ENCODE measurements around the gene OR4B1.
"Not testable (repeated sequence)": the region's sequence is repeated elsewhere in the genome, so short reads cannot be mapped to it uniquely, and the experiment has no call there.

The OR4B1 gene, protein sequence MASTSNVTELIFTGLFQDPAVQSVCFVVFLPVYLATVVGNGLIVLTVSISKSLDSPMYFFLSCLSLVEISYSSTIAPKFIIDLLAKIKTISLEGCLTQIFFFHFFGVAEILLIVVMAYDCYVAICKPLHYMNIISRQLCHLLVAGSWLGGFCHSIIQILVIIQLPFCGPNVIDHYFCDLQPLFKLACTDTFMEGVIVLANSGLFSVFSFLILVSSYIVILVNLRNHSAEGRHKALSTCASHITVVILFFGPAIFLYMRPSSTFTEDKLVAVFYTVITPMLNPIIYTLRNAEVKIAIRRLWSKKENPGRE

DNA sequence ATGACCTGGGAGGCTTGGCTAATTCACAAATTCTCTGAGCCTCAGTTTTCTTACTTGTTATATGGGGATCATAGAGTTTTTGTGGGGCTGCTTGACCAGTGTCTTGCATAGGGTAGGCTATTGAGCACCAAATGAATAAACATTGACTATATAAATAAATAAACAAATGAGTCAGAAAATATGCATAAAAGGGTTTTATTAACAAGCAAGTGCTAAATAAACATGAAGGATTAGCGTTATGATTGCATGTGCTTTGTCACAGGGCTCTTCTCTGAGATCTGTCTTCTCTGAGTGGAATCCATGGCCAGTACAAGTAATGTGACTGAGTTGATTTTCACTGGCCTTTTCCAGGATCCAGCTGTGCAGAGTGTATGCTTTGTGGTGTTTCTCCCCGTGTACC, at the start of gene OR4B1:
TSS of gene OR4B1 (plus strand) at position 301 of the 400 bp plus-strand sequence. CDS start at position 301, 0 bp downstream.
- Mint-ChIP-seq H3K9me3 (no peaks in the 10 kb centered on the region), H3K4me1 (no peaks in the 10 kb centered on the region), H3K27ac (no peak within 1 kb of the TSS), H3K27me3 (no peaks in the 10 kb centered on the region), H3K4me3 (no peak within 1 kb of the TSS), H3K36me3 (no peaks in the 10 kb centered on the region)
- ATAC-seq (ENCODE audit: low read depth) (no peak), DNase-seq (ENCODE audit: low spot score in 2 of 2) (no peak)

DNA sequence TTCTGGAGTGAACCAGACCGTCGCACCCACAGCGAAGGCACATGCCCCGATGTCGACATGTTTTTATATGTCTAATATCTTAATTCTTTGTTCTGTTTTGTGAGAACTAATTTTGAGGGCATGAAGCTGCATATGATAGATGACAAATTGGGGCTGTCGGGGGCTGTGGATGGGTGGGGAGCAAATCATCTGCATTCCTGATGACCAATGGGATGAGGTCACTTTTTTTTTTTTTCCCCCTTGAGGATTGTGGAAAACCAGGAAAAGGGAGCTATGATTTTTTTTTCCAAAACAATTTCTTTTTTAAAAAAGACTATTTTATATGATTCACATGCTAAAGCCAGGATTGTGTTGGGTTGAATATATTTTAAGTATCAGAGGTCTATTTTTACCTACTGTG, 49.2 kb upstream of the OR4B1 start:
- H3K4me1 Mint-ChIP-seq, result peaks cover 9% of the 10 kb centered on the region
- H3K36me3 Mint-ChIP-seq, result peaks cover 34% of the 10 kb centered on the region
- H3K9me3 Mint-ChIP-seq, result no peaks in the 10 kb centered on the region
- ATAC-seq (ENCODE audit: low read depth) (no peak), DNase-seq (ENCODE audit: low spot score in 2 of 2) (no peak)
- H3K27me3 Mint-ChIP-seq, result no peaks in the 10 kb centered on the region
- no peak overlapping the region for H3K27ac Mint-ChIP-seq
- no peak overlapping the region for H3K4me3 Mint-ChIP-seq

DNA sequence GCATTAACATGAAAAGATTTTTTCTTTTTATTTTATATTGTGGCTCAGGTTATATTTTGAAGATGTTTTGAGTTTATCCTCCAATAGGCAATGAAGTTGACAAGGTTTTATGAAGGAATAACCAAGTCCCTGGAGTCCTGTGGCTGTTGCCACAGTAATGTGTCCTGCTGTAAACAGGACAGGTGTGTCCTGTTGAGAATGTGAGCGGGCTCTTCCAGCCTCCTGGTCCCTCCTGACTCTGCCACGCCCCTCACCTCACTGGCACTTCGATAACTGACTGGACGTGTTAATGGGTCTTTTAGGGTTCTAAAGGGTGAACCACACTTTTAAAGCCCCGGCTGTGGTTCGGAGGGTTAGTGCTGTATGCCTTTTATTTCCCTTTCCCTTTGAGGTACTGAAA, 47.8 kb upstream of the OR4B1 start:
- Mint-ChIP-seq H3K4me3 (no peak overlapping the region), H3K27me3 (no peaks in the 10 kb centered on the region), H3K27ac (no peak overlapping the region), H3K4me1 (peaks cover 9% of the 10 kb centered on the region), H3K36me3 (peaks cover 28% of the 10 kb centered on the region), H3K9me3 (no peaks in the 10 kb centered on the region)
- ATAC-seq (ENCODE audit: low read depth), result no peak
- no peak for DNase-seq (ENCODE audit: low spot score in 2 of 2)

DNA sequence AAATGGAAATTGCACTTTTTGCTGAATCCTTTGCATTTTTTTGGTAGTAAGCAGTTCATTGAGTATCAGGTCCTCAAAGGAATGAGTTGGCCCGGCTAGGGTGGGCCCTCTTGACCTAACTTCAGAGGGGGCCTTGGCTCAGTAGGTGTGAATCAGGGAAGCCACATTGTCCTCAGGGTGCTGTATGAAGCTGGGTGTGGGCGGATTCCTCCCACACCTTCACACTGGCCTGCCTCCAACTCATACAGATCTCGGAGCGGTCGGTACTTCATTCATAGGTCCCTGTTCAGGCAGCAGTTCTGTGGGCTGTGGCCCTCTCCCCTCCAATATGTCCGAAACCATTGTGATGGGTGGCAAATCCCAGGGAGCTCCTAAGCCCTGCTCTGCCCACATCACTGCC, 47.4 kb upstream of the OR4B1 start:
- ATAC-seq (ENCODE audit: low read depth) (no peak), DNase-seq (ENCODE audit: low spot score in 2 of 2) (no peak)
- peaks cover 9% of the 10 kb centered on the region for H3K4me1 Mint-ChIP-seq
- H3K9me3 Mint-ChIP-seq, result no peaks in the 10 kb centered on the region
- H3K36me3 Mint-ChIP-seq, result peaks cover 24% of the 10 kb centered on the region
- H3K27me3 Mint-ChIP-seq, result no peaks in the 10 kb centered on the region
- H3K4me3 Mint-ChIP-seq, result no peak overlapping the region
- H3K27ac Mint-ChIP-seq, result no peak overlapping the region

DNA sequence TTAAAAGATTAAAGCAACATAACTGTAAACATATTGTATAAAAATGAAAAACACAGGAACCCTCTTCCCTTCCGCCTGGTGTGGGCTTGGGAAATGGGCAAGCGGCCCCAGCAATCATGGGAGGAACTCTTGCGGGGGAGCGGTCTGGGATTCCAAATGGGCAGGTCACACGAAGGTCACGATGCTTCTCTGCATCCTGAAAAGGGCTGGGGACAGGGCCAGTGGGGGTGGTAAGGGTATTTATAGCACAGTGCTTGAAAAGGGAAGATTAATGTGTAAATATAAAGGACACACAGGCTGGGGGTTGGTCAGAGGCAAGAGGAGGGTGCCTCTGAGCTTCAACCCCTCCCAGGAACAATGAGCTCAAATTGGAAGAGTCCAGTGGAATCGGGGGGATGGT, 46.9 kb upstream of the OR4B1 start:
- Mint-ChIP-seq H3K4me3 (no peak overlapping the region), H3K27ac (no peak overlapping the region), H3K4me1 (peaks cover 9% of the 10 kb centered on the region), H3K9me3 (no peaks in the 10 kb centered on the region), H3K27me3 (no peaks in the 10 kb centered on the region), H3K36me3 (peaks cover 23% of the 10 kb centered on the region)
- ATAC-seq (ENCODE audit: low read depth) (no peak), DNase-seq (ENCODE audit: low spot score in 2 of 2) (no peak)

DNA sequence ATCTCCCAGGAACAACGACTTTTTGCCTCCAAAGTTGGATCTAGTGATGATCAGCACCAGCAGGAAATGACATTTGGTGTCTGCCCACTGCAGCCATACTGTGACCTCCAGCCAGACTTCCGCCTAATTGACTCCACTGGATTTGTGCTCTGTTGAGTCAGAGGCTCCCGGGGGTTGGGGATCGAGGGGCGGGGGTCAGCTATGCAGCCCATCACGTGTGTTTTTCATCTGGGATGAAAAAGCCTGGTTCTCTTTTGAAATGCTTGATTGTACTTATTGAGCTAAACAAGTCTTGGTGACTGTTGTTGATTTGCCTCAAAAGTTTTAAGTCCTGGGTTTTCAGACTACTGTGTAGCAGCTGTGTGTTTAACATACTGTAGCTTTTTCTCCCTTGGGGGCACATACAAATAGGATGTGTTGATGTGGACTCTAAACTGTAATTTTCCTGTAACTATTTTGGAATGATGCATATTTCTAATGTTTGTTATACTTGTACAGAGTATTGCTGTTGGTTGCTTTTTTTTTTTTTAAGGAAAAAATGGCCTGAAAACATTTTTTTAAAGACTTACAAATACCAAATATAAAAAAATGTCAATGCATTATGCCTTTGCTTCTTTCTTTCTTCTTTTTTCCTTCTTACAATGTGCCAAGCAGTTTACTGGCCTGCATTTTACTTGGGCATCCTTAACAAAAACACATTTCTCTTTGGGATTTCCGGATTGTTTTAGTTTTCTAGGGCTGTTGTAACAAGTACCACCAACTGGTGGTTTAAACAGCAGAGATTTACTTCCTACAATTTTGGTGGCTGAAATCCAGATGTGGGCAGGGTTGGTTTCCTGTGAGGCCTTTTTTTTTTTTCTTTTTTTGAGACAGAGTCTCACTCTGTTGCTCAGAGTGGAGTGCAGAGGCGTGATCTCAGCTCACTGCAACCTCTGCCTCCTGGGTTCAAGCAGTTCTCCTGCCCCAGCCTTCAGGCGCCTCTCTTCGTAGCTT, 46.1 kb upstream of the OR4B1 start:
- Mint-ChIP-seq H3K4me1 (peaks cover 9% of the 10 kb centered on the region), H3K27ac (peak overlapping the region; percentile 60), H3K36me3 (peaks cover 16% of the 10 kb centered on the region), H3K4me3 (no peak overlapping the region), H3K9me3 (no peaks in the 10 kb centered on the region), H3K27me3 (no peaks in the 10 kb centered on the region)
- DNase-seq (ENCODE audit: low spot score in 2 of 2) (no peak), ATAC-seq (ENCODE audit: low read depth) (peak; percentile 45)

DNA sequence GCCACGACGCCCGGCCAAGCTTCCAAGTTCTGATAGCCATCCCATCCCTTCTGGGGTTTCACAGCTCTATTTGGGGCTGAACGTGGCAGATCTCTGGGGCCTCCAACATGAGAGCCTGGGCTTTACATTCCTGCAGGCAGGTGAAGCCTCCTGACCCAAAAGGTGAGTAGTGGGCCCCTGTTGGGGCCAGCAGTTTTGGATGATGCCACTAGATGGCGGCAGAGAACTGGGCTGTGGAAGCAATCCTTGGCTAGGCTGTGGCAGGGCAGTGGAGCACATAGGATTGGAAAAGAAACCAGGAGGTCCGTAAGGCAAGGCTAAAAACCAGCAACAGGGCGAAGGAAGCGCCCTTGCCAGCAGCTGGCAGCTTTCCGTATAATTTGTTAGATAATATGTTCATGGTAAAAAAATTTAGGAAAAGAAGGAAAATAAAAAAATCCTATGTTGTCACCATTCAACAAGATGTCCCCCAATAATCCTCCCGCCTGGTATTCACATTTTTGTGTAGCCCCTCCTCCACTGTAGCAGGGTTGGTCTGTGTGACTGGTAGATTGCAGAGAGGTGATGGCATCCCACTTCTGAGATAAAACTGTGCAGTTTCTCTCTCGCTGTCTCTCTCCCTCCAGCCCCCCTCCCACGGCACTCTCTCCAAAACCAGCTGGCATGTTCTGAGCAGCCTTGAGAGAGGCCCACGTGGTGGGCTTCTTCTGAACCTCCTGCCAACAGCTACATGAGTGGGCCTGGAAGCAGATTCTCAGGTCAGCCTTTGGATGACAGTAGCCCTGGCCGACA, 43.6 kb upstream of the OR4B1 start:
- no peak overlapping the region for H3K4me3 Mint-ChIP-seq
- H3K4me1 Mint-ChIP-seq, result peaks cover 9% of the 10 kb centered on the region
- no peaks in the 10 kb centered on the region for H3K27me3 Mint-ChIP-seq
- peak; percentile 41 to 62 for DNase-seq (ENCODE audit: low spot score in 2 of 2)
- ATAC-seq (ENCODE audit: low read depth), result peak; percentile 67
- H3K9me3 Mint-ChIP-seq, result no peaks in the 10 kb centered on the region
- H3K27ac Mint-ChIP-seq, result no peak overlapping the region
- peaks cover 6% of the 10 kb centered on the region for H3K36me3 Mint-ChIP-seq

DNA sequence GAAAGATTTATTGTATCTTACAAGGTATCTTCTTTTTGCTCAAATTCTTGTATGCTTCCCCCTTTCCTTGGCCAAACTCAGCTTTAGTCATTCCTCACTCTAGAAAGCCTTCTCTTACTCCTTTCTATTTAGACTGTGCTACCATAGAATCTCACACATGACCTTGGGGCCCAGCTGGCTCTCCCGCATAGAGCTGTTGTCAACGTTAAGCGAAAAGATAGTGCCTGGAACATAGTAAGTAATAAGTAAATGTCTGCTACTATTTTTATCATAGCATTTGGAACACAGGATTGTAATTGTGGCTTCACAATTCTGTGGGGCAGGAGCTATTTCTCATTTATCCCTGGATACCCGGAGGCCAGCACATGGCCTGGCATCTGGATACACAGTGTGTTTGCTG, 38.9 kb upstream of the OR4B1 start:
- DNase-seq (ENCODE audit: low spot score in 2 of 2), result no peak
- Mint-ChIP-seq H3K4me3 (no peak overlapping the region), H3K9me3 (no peaks in the 10 kb centered on the region), H3K27ac (no peak overlapping the region), H3K4me1 (no peaks in the 10 kb centered on the region), H3K36me3 (no peaks in the 10 kb centered on the region), H3K27me3 (peaks cover 2% of the 10 kb centered on the region)
- no peak for ATAC-seq (ENCODE audit: low read depth)

DNA sequence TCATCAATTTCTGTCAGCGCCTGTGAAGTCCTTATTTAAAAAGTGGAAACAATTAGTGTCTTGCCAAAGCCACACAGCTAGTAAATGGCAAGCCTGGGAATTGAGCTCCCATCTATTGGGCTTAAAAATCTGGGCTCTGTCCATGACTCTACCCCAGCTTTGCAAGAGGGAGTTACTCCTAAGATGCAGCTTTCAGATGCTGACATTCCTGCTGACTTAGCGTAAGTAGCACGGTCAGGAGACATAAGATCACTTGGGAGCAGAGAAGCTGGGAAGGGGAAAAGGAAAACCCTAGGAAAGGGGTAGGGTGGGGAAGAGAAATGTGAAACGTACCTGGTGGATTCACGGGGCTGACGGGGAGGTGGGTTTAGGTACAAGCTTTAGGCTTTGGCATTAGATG, 36.0 kb upstream of the OR4B1 start:
- peaks cover 2% of the 10 kb centered on the region for H3K27me3 Mint-ChIP-seq
- H3K36me3 Mint-ChIP-seq, result no peaks in the 10 kb centered on the region
- H3K9me3 Mint-ChIP-seq, result no peaks in the 10 kb centered on the region
- ATAC-seq (ENCODE audit: low read depth) (no peak), DNase-seq (ENCODE audit: low spot score in 2 of 2) (no peak)
- H3K4me1 Mint-ChIP-seq, result no peaks in the 10 kb centered on the region
- H3K4me3 Mint-ChIP-seq, result no peak overlapping the region
- H3K27ac Mint-ChIP-seq, result no peak overlapping the region

DNA sequence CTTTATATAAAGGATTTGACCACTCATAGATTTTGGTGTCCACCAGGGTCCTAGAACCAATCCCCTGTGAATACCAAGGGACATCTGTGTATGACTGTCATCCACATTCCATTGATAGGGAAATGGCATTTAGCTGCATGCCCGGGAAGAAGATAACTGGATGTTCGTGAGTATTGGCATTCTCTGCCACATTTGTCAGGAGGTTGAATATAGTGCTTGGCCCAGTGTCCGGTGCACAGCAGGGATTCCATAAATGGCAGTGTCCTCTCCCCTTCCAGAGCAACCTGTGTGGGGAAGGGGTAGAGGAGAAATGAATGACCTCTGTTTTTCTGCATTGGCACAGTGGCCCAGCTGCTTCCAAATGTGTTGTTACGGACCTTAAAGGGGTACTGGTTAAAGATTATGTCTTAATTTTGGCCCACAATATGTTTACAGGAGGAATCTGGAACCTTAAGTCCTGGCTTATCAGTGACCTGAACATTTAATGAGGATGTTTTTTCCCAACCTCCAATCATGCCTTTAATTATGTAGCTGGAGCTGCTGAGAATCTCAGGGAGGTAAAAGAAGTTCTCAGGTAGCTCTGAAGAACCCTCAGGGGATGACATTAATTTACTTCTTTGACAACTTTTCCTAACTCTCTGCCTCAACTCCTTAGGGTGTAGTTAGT, 33.6 kb upstream of the OR4B1 start:
- no peak overlapping the region for H3K4me3 Mint-ChIP-seq
- no peak overlapping the region for H3K27ac Mint-ChIP-seq
- ATAC-seq (ENCODE audit: low read depth), result no peak
- no peaks in the 10 kb centered on the region for H3K4me1 Mint-ChIP-seq
- H3K27me3 Mint-ChIP-seq, result peaks cover 2% of the 10 kb centered on the region
- no peak for DNase-seq (ENCODE audit: low spot score in 2 of 2)
- no peaks in the 10 kb centered on the region for H3K36me3 Mint-ChIP-seq
- no peaks in the 10 kb centered on the region for H3K9me3 Mint-ChIP-seq

DNA sequence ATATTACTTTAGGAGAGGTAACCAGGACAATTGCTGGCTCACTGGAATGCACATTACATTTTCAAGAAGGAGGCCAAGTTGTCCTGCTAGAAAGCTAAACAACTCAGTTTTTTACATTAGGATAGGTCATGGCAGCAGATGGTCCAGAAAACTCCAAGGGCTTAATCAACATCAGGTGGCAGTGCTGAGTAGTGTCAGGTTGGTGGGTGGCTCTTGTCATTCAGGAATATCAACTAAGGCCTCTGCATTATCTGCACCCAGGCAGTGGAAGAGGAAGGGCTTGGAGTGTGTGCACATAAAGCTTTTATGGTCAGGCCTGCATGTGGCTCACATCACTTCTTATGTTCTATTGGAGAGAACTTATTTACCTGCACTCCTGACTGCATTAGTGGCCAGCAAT, 32.2 kb upstream of the OR4B1 start:
- DNase-seq (ENCODE audit: low spot score in 2 of 2), result no peak
- Mint-ChIP-seq H3K27ac (no peak overlapping the region), H3K9me3 (no peaks in the 10 kb centered on the region), H3K36me3 (no peaks in the 10 kb centered on the region), H3K4me3 (no peak overlapping the region), H3K4me1 (no peaks in the 10 kb centered on the region), H3K27me3 (no peaks in the 10 kb centered on the region)
- ATAC-seq (ENCODE audit: low read depth), result no peak

DNA sequence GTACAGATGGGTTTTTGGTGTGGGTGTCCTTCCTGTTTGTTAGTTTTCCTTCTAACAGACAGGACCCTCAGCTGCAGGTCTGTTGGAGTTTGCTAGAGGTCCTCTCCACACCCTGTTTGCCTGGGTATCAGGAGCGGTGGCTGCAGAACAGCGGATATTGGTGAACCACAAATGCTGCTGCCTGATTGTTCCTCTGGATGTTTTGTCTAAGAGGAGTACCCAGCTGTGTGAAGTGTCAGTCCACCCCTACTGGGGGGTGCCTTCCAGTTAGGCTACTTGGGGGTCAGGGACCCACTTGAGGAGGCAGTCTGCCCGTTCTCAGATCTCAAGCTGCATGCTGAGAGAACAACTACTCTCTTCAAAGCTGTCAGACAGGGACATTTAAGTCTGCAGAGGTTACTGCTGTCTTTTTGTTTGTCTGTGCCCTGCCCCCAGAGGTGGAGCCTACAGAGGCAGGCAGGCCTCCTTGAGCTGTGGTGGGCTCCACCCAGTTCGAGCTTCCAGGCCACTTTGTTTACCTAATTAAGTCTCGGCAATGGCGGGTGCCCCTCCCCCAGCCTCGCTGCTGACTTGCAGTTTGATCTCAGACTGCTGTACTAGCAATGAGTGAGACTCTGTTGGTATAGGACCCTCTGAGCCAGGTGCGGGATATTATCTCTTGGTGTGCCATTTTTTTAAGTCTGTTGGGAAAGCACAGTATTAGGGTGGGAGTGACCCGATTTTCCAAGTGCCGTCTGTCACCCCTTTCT, 25.5 kb upstream of the OR4B1 start:
- H3K9me3 Mint-ChIP-seq; H3K4me3 Mint-ChIP-seq; H3K4me1 Mint-ChIP-seq; H3K36me3 Mint-ChIP-seq; ATAC-seq (ENCODE audit: low read depth); H3K27ac Mint-ChIP-seq; DNase-seq (ENCODE audit: low spot score in 2 of 2): not testable (repeated sequence)
- H3K27me3 Mint-ChIP-seq, result peaks cover 10% of the 10 kb centered on the region

DNA sequence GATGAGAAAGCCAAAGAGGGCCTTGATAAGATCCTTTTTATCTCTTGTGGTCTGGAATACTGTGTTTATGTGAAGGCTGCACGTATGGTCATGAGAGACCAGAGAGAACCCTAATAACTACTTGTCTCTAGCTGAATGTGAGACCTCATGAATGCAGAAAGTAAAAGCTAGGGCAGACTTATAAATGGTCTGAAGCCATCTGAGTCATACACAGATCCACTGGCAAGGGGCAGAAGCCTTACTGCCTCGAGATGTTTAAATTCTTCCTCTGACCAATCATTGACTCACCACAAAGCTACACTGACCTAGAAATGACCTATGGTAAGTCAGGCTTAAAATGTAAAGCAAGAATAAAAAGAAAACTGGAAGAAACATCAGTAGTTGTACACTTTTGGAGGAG, 22.7 kb upstream of the OR4B1 start:
- H3K27me3 Mint-ChIP-seq, result peaks cover 14% of the 10 kb centered on the region
- H3K4me3 Mint-ChIP-seq, result no peak overlapping the region
- H3K9me3 Mint-ChIP-seq, result peaks cover 12% of the 10 kb centered on the region
- no peaks in the 10 kb centered on the region for H3K4me1 Mint-ChIP-seq
- no peak for DNase-seq (ENCODE audit: low spot score in 2 of 2)
- H3K27ac Mint-ChIP-seq, result no peak overlapping the region
- ATAC-seq (ENCODE audit: low read depth), result no peak
- H3K36me3 Mint-ChIP-seq, result peaks cover 5% of the 10 kb centered on the region

All from memory B cell (primary cell).